ENCODE data around the gene CPE.

DNA sequence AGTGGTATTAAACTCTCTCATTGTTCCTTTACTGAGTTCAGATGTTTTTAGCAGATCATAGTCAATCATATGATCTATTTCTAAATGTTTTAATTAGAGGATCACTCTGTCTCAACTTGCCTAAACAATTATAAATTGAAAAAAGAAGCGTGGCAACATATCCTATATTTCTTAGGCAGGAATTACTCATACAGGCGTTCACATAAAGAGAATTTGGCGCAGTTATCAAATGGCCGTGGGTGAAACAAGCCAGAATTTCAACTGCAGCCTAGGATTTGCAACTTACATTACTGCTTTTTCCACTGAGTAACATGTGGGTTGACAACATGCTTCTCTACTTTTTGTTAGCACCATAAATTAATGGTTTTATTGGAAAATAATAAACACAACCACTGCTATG, 141.3 kb downstream of the CPE start:
- TF ChIP-seq, protein P1, sequence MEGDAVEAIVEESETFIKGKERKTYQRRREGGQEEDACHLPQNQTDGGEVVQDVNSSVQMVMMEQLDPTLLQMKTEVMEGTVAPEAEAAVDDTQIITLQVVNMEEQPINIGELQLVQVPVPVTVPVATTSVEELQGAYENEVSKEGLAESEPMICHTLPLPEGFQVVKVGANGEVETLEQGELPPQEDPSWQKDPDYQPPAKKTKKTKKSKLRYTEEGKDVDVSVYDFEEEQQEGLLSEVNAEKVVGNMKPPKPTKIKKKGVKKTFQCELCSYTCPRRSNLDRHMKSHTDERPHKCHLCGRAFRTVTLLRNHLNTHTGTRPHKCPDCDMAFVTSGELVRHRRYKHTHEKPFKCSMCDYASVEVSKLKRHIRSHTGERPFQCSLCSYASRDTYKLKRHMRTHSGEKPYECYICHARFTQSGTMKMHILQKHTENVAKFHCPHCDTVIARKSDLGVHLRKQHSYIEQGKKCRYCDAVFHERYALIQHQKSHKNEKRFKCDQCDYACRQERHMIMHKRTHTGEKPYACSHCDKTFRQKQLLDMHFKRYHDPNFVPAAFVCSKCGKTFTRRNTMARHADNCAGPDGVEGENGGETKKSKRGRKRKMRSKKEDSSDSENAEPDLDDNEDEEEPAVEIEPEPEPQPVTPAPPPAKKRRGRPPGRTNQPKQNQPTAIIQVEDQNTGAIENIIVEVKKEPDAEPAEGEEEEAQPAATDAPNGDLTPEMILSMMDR (IDR thresholded peaks at IDR 0.05), result no peak
- no peak for TF ChIP-seq POLR2A (IDR thresholded peaks at IDR 0.05)
